HG03108 (cell line): ENCODE data around the gene HMCN2.

ENCODE experiments used
- ATAC-seq: cut with Tn5 transposase; IDR thresholded peaks from one replicate; pipeline ENCODE4 v1.9.1; 2021; ENCODE audit warnings: moderate library complexity; ENCODE audit not compliant: unreplicated experiment

HMCN2 gene

GRCh38 chr9:130288926-130289690, 23.5 kb downstream of the HMCN2 start:
- no peak for ATAC-seq

DNA sequence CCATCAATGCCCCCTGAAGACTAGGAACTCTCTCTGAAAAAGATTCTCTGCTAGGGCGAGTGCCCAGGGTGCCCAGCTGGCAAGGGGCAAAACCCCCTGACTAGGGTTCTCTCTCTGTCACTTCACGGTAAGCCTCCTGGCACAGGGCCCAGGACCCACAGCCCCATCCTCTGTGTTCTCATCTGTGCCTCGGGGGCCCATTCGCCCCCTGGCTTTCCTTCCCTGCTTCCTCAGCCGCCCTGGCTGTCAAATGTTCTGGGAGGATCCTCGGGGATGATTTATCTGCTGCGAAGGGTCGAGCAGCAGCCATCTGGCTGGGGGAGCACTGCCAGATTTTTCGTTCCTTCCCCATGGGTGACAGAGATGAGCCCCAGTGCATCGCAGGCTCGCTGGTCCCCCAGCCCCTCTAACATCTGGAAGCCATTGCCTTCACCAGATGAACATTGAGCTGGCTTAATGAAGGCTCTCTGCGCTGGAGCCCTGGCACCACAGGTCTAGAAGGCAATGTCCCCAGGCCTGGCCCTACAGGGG, 24.2 kb downstream of the HMCN2 start:
- ATAC-seq = no peak

GRCh38 chr9:130290291-130291181, 25.0 kb downstream of the HMCN2 start:
- no peak for ATAC-seq

DNA sequence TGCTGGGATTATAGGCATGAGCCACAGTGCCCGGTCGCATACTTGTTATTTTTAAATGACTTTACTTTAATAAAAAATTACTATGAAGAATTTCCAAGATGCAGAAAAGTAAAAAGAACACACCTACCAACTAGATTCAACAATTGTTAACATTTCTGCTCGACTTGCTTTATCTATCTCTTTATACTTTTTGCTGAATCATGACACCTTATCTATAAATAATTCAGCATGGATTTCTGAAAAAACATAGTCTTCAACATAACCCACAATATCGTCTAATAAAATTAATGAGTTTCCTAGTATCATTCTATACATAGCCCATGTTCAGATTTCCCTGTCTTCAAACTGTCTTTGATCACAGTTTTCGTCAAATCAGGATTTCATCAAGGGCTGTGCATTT, 25.9 kb downstream of the HMCN2 start:
- ATAC-seq = no peak

DNA sequence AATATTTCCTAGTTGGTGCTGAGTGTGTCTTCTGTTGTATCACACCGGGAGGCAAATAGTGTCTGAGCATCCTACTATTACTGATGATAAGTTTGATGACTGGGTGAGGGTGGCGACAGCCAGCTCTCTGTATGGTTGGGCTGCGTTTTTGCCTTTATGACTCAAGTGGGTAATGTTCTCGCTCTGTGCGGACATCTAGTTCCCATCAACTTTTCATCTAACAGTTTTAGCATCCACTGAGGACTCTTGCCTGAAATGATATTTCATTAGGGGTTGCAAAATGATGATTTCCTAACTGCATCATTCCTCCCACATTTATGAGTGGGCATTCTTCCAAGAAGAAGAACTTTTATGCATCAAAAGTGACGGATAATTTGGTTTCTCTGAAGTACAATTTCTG, 26.5 kb downstream of the HMCN2 start:
- no peak for ATAC-seq

- ATAC-seq = no peak
Observed at GRCh38 chr9:130294664-130295063, 29.1 kb downstream of the HMCN2 start.

DNA sequence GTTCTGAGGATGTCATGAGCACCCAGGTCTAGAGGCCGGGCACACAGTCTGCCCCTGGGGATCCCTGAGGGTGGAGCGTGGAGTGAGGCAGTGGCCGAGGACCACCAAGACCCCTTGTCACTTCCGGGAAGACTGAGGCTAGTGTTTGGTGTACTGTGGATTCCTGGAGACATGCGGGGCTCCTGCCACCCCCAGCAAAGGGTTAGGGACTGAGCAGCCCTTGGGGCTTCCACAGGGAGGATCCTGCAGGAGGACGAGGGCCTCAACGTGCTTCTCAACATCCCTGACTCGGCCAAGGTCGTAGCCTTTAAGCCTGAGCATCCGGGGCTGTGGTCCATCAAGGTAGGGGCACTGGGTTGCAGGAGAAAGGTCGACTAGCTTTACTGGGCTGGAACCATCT, 29.9 kb downstream of the HMCN2 start:
- no peak for ATAC-seq

DNA sequence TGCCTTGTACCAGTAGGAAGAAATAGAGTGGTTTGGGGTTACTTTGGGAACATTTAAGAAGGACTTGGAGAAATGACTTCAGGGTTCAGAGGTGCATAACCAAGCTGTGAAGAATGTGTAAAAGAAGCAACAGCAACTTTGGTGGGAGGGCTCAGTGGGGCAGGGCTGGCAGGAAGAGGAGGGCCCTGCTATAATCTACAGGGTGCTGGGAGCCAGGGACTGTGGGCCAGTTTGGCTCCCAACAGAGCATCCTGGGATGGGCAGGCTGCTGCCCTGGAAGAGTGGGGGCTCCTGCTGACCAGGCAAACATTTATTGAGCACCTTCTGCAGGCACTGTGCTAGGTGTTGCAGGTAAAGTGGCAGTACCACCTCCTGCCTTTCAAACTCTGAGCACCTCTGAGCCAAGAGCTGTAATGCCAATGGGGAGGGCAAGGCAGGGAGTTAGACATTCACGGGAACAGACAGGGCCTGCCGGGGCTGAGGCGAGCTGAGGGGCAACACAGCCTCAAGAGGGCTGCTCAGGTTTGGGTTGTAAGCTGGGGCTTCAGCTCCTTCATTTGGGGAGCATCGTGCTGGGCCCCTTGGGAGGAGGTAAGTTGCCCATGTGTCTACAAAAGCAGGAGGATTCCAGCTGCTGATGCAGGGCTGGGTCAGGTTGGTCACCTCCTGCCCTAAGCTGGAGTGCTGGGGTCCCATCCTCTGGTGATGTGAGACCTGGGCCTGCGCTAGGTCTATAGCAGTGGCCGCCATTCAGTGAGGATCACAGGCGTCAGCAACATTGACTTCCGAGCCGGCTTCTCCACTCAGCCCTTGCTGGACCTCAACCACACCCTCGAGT, 30.6 kb downstream of the HMCN2 start:
- no peak for ATAC-seq

GRCh38 chr9:130296783-130297055, 31.2 kb downstream of the HMCN2 start:
- ATAC-seq = no peak

GRCh38 chr9:130297371-130297770, 31.8 kb downstream of the HMCN2 start:
- ATAC-seq = no peak

DNA sequence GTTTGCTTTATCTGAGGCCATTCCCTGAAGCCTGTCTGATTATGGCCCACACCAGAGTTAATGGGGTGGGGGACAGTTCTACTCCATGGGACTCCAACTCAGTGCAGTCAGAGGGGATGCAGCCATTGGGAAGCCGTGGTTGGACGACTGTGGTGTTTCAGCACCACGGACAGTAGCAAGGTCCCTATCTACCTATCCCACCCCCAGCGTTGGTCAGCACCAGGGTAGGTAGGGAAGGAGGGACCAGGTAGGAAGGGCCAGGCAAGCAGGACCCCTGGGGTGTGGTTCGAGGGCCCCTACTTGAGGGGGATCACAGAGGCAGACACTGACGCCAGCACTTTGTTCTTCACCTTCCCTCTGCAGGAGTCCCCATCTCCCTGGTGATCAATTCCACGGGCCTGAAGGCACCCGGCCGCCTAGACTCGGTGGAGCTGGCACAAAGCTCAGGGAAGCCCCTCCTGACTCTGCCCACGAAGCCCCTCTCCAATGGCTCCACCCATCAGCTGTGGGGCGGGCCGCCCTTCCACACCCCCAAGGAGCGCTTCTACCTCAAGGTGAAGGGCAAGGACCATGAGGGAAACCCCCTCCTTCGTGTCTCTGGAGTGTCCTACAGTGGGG, 33.2 kb downstream of the HMCN2 start:
- no peak for ATAC-seq

GRCh38 chr9:130299785-130300615, 34.4 kb downstream of the HMCN2 start:
- no peak for ATAC-seq

GRCh38 chr9:130300739-130301138, 35.2 kb downstream of the HMCN2 start:
- no peak for ATAC-seq

GRCh38 chr9:130301483-130302286, 36.1 kb downstream of the HMCN2 start:
- ATAC-seq = no peak

DNA sequence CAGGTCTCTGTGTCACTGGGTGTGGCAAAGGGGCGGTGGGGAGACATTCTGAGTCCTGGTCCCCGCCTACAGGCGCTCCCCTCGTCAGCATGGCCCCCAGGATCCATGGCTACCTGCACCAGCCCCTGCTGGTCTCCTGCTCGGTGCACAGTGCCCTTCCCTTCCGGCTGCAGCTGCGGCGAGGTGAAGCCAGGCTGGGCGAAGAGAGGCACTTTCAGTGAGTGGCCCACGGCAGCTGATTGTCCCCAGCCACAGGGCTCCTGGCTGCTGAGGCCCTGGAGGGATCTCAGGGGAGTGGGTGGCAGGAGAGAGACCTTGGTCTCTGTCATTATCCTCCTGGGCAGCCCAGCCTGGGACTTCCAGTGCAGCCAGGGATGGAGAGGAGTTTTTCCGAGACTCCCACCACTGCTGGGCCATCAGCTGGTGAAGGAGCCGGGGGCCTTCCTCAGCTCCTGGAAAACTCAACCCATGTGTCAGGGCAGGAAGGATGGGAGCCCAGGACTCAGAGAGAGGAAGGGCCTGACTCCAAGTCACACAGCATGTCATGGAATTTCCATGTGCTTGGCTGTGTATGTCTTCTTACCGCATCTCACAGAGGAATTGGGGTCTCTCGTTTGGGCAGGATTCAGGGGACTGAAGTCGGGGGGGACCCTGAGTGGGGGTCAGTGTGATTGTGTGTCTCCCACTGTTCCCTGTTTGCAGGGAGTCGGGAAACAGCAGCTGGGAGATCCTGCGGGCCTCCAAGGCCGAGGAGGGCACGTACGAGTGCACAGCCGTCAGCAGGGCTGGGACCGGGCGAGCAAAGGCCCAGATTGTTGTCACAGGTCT, 37.4 kb downstream of the HMCN2 start:
- ATAC-seq = no peak

DNA sequence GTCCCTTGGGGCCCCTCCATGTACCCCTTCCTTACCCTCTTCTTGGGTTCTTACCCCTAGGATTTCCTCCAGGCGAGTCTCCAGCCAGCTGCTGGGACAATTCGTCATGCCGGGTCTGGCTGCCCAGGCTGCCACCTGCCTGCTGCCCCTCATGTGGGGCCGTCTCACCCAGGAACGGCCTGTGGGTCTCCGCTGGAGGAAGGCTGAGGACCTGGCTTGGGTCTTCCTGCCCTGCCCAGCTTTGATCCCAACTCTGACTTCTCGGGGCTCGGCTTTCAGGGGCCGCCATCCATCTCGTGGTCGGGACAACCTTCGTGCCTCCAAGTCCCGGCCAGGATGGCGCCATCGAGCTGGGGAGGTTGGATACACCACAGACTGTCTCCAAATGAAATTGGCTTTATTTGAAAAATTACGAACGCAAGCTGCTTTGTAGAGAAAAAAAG, 38.1 kb downstream of the HMCN2 start:
- no peak for ATAC-seq

DNA sequence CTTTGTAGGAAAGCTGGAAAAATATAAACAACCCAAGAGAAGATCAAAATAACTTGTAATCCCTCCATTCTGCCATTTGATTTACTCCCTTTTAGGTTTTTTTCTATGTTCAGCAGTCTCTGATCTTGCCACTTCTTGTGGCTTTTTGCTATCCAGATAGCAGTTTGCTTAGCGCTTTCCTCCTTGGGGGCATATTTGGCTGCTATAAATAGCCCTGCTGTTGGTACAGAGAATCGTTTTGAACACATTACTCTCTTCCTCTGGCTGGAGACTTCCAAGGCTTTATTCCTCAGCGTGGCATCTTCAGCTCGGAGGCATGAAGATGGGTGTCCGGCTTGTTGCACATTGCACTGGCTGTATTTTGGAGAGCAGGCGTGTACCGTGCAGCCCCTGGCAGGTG, 38.6 kb downstream of the HMCN2 start:
- ATAC-seq = no peak

- ATAC-seq = no peak
Observed at GRCh38 chr9:130304643-130305042, 39.1 kb downstream of the HMCN2 start.
